ENCODE data around the gene MBOAT1.

GRCh38 chr6:20159098-20159497 is 53.2 kb downstream of the MBOAT1 start:
- TF ChIP-seq CTCF (IDR thresholded peaks at IDR 0.05), result no peak
- no peak for TF ChIP-seq POLR2A (IDR thresholded peaks at IDR 0.05)

All from uterus (tissue), 2 donors.